WTC11 (cell line): ENCODE results near the gene EMC10. TPM values are rescaled to one million over a fixed set of nuclear protein-coding genes. Genes with fewer than 3 reads are reported as not detected.
"Not testable (repeated sequence)": the region's sequence is repeated elsewhere in the genome, so short reads cannot be mapped to it uniquely, and the experiment has no call there.

ENCODE experiments used
- ATAC-seq: fragments of 200-7000 bp; cut with Tn5 transposase; 2 replicates; pipeline ENCODE4 v1.10.0; 2021; ENCODE audit warnings: mild to moderate bottlenecking, moderate library complexity
- CTCF ChIA-PET: fragments of 300-600 bp; sonication (Branson Sonifier 250); formaldehyde crosslinking; loops from one replicate; lab custom pipeline; 2021; ENCODE audit warnings: antibody characterized with exemption; lab: Charles Lee
- POLR2A ChIA-PET: fragments of 350-600 bp; sonication (Branson Sonifier 250); formaldehyde crosslinking; loops from one replicate; lab custom pipeline; 2021; ENCODE audit warnings: antibody characterized with exemption; lab: Charles Lee
- DNase-seq: peaks from one replicate; pipeline ENCODE4 v3.0.0; 2021; ENCODE audit warnings: low spot score
- H3K27ac Mint-ChIP-seq: 2 replicates; pipeline ENCODE4 v1.8.0; 2021; ENCODE audit warnings: mixed read lengths
- H3K27me3 Mint-ChIP-seq: 2 replicates; pipeline ENCODE4 v1.8.0; 2021; ENCODE audit warnings: low read depth, mild to moderate bottlenecking, moderate library complexity, mixed read lengths
- H3K36me3 Mint-ChIP-seq: 2 replicates; pipeline ENCODE4 v1.8.0; 2021; ENCODE audit warnings: mixed read lengths
- H3K4me1 Mint-ChIP-seq: 2 replicates; pipeline ENCODE4 v1.8.0; 2022; ENCODE audit warnings: mixed read lengths
- H3K4me3 Mint-ChIP-seq: 2 replicates; pipeline ENCODE4 v1.8.0; 2021; ENCODE audit warnings: mild to moderate bottlenecking, moderate library complexity, mixed read lengths
- H3K9me3 Mint-ChIP-seq: 2 replicates; pipeline ENCODE4 v1.8.0; 2021; ENCODE audit warnings: mixed read lengths
- CREM ChIP-seq: sonication (generic); formaldehyde crosslinking; IDR thresholded peaks from 2 replicates; pipeline ENCODE4 v1.8.1; 2022; ENCODE audit warnings: mild to moderate bottlenecking, missing genetic modification reagents, moderate library complexity
- FOXP4 ChIP-seq: sonication (generic); formaldehyde crosslinking; IDR thresholded peaks from 2 replicates; pipeline ENCODE4 v1.8.0; 2022; ENCODE audit warnings: mild to moderate bottlenecking, missing genetic modification reagents
- IRF1 ChIP-seq: sonication (generic); formaldehyde crosslinking; IDR thresholded peaks from 2 replicates; pipeline ENCODE4 v1.8.0; 2023; ENCODE audit warnings: missing genetic modification reagents
- IRF2 ChIP-seq: sonication (generic); formaldehyde crosslinking; IDR thresholded peaks from 2 replicates; pipeline ENCODE4 v1.8.0; 2022; ENCODE audit warnings: low read depth, missing genetic modification reagents, borderline replicate concordance
- MXD4 ChIP-seq: fragments of 250-450 bp; sonication (Bioruptor Pico); IDR thresholded peaks from 2 replicates; pipeline ENCODE4 v1.8.0; 2021; ENCODE audit warnings: mild to moderate bottlenecking, moderate library complexity, borderline replicate concordance
- NFYB ChIP-seq: sonication (generic); formaldehyde crosslinking; conservative IDR thresholded peaks from 2 replicates; pipeline ENCODE4 v1.8.0; 2022; ENCODE audit warnings: low read depth, missing genetic modification reagents
- SMAD4 ChIP-seq: sonication (generic); formaldehyde crosslinking; IDR thresholded peaks from 2 replicates; pipeline ENCODE4 v1.8.0; 2022; ENCODE audit warnings: mild to moderate bottlenecking, missing genetic modification reagents
- USF1 ChIP-seq: sonication (generic); formaldehyde crosslinking; IDR thresholded peaks from 2 replicates; pipeline ENCODE4 v1.8.0; 2022; ENCODE audit warnings: mild to moderate bottlenecking, missing genetic modification reagents
- ZNF121 ChIP-seq: sonication (generic); formaldehyde crosslinking; IDR thresholded peaks from 2 replicates; pipeline ENCODE4 v1.8.0; 2023; ENCODE audit warnings: missing genetic modification reagents
- ZNF263 ChIP-seq: sonication (generic); formaldehyde crosslinking; IDR thresholded peaks from 2 replicates; pipeline ENCODE4 v1.8.1; 2022; ENCODE audit warnings: low read depth, mild to moderate bottlenecking, moderate library complexity, missing genetic modification reagents
- ZSCAN18 ChIP-seq: fragments of 250-450 bp; sonication (Bioruptor Pico); IDR thresholded peaks from 2 replicates; pipeline ENCODE4 v2.1.2; 2022; ENCODE audit warnings: mild to moderate bottlenecking, moderate library complexity
- total RNA-seq: library from RNA; stranded (reverse); gene quantifications from 3 replicates; pipeline ENCODE4 v1.2.3, GENCODE V29; 2021
- TF ChIP-seq, protein P1 (sequence below): sonication (generic); formaldehyde crosslinking; IDR thresholded peaks from 2 replicates; pipeline ENCODE4 v1.8.1; 2023; ENCODE audit warnings: mild to moderate bottlenecking, missing genetic modification reagents, borderline replicate concordance
- TF ChIP-seq, protein P2 (sequence below): sonication (generic); formaldehyde crosslinking; IDR thresholded peaks from 2 replicates; pipeline ENCODE4 v1.8.1; 2022; ENCODE audit warnings: low read depth, missing genetic modification reagents, borderline replicate concordance
- TF ChIP-seq, protein P3 (sequence below): fragments of 250-450 bp; sonication (Bioruptor Pico); IDR thresholded peaks from 2 replicates; pipeline ENCODE4 v1.9.0; 2021; ENCODE audit warnings: mild to moderate bottlenecking

Gene EMC10
- total RNA-seq, 1 experiment from 2014 or later = 114 TPM

DNA sequence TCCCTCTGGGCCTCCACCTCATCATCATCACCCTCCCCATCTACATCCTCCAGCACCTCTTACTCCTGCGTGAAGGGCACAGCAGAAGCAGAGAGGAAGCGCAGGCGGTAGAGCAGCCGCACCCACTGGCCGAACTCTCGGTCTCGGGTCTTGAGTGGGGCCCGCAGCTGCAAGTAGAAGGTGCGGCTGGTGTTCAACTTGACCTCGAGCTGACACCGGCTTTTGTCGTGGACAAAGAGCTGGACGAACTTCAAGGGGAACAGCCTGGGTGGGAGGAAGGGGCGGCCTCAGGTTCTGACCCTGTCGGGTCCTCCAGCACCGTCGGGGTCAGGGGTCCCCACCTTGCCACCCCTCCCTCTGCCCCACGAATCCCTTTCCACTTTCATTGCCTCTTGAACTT, 8.7 kb upstream of the EMC10 start:
- H3K9me3 Mint-ChIP-seq = peaks cover 7% of the 10 kb centered on the region
- POLR2A ChIA-PET = no interaction called here

DNA sequence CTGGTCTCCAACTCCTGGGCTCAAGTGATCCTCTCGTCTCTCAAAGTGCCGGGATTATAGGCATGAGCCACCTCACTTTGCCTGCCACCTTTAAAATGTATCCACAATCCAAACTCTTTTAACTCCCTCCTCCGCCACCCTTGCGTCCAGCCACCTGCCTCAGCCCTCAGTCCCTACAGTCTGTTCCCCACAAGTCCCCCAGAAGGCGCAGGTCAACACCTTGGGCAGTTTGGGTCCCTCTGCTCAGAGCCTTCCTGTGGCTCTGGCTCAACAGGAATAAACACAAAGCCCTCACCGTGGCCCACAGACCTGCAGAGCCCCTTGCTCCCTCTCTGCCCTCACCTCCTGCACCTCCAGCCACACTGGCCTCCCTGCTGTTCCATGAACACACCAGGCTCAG, 7.5 kb upstream of the EMC10 start:
- no peak overlapping the region for H3K4me3 Mint-ChIP-seq
- peaks cover 4% of the 10 kb centered on the region for H3K27me3 Mint-ChIP-seq
- peaks cover 7% of the 10 kb centered on the region for H3K4me1 Mint-ChIP-seq
- no peak overlapping the region for H3K27ac Mint-ChIP-seq
- CTCF ChIA-PET = interaction anchor here (0.6 kb wide), 1 partner anchor 392 kb away, joined by 4 read pairs; no protein-coding TSS in a partner anchor
- TF ChIP-seq USF1 (CRISPR knock-in tag) = no peak
- TF ChIP-seq ZNF121 (CRISPR knock-in tag) = no peak
- no peak for TF ChIP-seq FOXP4 (CRISPR knock-in tag)
- no peaks in the 10 kb centered on the region for H3K36me3 Mint-ChIP-seq
- no peak for ATAC-seq
- peaks cover 7% of the 10 kb centered on the region for H3K9me3 Mint-ChIP-seq
- no peak for DNase-seq
- POLR2A ChIA-PET = no interaction called here

More for the DNA sequence above, 8.7 kb upstream of the EMC10 start:
- Mint-ChIP-seq H3K27me3 (peaks cover 4% of the 10 kb centered on the region), H3K4me3 (no peak overlapping the region), H3K36me3 (no peaks in the 10 kb centered on the region), H3K27ac (no peak overlapping the region), H3K4me1 (peaks cover 7% of the 10 kb centered on the region)
- no peak for TF ChIP-seq CREM (CRISPR knock-in tag)
- CTCF ChIA-PET = no interaction called here
- no peak for ATAC-seq
- DNase-seq = no peak

GRCh38 chr19:50473336-50473735, 3.0 kb upstream of the EMC10 start:
- ChIA-PET CTCF (interaction anchor here (1.2 to 2.3 kb wide), 3 partner anchors 8 to 83 kb away, joined by 3 to 13 read pairs (median 3); no protein-coding TSS in a partner anchor), POLR2A (interaction anchor here (0.6 kb wide), 1 partner anchor 545 kb away, joined by 3 read pairs; no protein-coding TSS in a partner anchor)
- H3K36me3 Mint-ChIP-seq = peaks cover 15% of the 10 kb centered on the region
- H3K4me3 Mint-ChIP-seq, ATAC-seq, DNase-seq, H3K27me3 Mint-ChIP-seq, H3K27ac Mint-ChIP-seq, H3K4me1 Mint-ChIP-seq: not testable (repeated sequence)
- H3K9me3 Mint-ChIP-seq = peaks cover 14% of the 10 kb centered on the region

DNA sequence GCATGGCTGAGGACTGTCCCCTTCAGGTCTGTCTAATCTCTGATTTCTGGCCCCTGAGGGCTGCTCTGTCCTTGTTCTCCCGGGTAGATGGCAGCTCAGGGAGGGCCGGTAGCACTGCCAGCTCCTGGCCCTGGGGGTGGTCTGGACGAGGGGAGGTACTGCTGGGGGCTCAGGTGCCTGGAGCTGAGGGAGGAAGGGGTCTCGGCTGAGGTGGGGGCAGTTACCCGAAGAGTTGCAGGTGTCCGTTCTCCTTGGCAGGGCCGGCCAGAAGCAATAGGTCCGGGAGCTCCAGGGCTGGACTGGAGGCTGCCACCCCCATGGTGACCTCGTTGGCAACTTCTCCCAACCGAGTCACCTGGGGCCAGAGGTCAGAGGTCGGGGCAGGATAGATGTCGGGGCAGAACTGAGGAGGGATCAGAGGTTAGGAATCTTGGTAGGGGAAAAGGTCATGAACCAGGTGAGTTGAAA, 1.2 kb upstream of the EMC10 start:
- Mint-ChIP-seq H3K36me3 (peaks cover 23% of the 10 kb centered on the region), H3K4me3 (peak overlapping the region; percentile 98), H3K27me3 (no peaks in the 10 kb centered on the region; the same call in none of the 2 replicates), H3K4me1 (peaks cover 9% of the 10 kb centered on the region), H3K9me3 (peaks cover 14% of the 10 kb centered on the region), H3K27ac (peak overlapping the region; percentile 61)
- CTCF ChIA-PET = interaction anchor here (2.3 to 2.6 kb wide), 2 partner anchors 10 to 12 kb away, joined by 8 to 13 read pairs; no protein-coding TSS in a partner anchor
- POLR2A ChIA-PET = no interaction called here
- DNase-seq (no peak), ATAC-seq (no peak)
- TF ChIP-seq, protein P1, sequence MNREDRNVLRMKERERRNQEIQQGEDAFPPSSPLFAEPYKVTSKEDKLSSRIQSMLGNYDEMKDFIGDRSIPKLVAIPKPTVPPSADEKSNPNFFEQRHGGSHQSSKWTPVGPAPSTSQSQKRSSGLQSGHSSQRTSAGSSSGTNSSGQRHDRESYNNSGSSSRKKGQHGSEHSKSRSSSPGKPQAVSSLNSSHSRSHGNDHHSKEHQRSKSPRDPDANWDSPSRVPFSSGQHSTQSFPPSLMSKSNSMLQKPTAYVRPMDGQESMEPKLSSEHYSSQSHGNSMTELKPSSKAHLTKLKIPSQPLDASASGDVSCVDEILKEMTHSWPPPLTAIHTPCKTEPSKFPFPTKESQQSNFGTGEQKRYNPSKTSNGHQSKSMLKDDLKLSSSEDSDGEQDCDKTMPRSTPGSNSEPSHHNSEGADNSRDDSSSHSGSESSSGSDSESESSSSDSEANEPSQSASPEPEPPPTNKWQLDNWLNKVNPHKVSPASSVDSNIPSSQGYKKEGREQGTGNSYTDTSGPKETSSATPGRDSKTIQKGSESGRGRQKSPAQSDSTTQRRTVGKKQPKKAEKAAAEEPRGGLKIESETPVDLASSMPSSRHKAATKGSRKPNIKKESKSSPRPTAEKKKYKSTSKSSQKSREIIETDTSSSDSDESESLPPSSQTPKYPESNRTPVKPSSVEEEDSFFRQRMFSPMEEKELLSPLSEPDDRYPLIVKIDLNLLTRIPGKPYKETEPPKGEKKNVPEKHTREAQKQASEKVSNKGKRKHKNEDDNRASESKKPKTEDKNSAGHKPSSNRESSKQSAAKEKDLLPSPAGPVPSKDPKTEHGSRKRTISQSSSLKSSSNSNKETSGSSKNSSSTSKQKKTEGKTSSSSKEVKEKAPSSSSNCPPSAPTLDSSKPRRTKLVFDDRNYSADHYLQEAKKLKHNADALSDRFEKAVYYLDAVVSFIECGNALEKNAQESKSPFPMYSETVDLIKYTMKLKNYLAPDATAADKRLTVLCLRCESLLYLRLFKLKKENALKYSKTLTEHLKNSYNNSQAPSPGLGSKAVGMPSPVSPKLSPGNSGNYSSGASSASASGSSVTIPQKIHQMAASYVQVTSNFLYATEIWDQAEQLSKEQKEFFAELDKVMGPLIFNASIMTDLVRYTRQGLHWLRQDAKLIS = no peak
- TF ChIP-seq ZNF263 (no peak), IRF1 (CRISPR knock-in tag) (no peak), NFYB (no peak), IRF2 (CRISPR knock-in tag) (no peak), SMAD4 (CRISPR knock-in tag) (no peak), FOXP4 (CRISPR knock-in tag) (no peak), MXD4 (no peak), ZSCAN18 (CRISPR knock-in tag) (no peak)
- TF ChIP-seq, protein P2, sequence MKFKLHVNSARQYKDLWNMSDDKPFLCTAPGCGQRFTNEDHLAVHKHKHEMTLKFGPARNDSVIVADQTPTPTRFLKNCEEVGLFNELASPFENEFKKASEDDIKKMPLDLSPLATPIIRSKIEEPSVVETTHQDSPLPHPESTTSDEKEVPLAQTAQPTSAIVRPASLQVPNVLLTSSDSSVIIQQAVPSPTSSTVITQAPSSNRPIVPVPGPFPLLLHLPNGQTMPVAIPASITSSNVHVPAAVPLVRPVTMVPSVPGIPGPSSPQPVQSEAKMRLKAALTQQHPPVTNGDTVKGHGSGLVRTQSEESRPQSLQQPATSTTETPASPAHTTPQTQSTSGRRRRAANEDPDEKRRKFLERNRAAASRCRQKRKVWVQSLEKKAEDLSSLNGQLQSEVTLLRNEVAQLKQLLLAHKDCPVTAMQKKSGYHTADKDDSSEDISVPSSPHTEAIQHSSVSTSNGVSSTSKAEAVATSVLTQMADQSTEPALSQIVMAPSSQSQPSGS (CRISPR knock-in tag) = no peak
- TF ChIP-seq, protein P3, sequence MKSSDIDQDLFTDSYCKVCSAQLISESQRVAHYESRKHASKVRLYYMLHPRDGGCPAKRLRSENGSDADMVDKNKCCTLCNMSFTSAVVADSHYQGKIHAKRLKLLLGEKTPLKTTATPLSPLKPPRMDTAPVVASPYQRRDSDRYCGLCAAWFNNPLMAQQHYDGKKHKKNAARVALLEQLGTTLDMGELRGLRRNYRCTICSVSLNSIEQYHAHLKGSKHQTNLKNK = no peak
